ENCODE data around the gene TANK.

TANK gene

DNA sequence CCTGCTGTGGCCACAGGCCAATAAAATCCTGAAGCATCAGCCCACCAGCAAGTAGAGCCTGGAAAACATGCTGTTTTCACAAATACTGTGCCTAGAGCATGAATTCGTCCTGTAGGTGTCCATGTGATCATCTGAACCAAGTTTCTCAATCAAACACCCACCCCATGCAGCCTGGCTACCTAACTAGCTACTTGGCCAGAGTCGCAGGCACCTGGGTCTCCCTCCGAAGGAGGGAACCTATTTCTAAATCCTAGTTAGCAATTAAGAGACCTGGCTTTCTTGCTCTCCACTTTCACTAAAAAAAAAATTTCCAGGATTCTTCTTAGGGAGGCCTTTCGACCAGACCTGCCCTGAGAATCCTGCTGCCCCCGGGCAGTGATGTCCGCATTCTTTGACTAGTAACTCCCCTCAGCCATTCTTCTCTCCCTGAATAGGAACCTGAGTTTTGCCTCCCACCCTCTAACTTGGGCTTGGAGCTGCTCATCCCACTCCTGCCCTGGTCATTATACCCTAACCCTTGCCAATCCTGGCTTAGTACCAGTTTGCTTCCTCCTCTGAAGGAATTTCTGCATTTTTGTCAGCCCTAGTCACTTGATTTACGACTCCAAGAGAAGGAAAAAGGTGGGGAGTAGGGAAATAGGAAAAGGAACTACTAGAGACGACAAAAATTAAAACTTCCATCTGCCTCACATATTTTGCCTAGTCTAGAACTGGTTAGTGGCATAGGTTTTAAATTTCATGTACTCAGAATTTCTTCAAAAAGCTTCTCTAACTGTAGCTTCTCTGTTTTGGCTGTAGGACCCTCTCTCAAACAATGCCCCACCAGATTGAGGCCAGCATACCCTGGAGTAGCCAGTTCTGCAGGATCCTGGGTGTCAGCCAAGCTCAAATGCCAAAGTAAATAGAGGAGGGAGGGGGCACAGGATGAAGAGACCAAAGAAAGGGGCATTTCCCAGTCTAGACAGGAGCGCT, 25.4 kb upstream of the TANK start:
- no peak for DNase-seq (ENCODE audit: low read depth)

DNA sequence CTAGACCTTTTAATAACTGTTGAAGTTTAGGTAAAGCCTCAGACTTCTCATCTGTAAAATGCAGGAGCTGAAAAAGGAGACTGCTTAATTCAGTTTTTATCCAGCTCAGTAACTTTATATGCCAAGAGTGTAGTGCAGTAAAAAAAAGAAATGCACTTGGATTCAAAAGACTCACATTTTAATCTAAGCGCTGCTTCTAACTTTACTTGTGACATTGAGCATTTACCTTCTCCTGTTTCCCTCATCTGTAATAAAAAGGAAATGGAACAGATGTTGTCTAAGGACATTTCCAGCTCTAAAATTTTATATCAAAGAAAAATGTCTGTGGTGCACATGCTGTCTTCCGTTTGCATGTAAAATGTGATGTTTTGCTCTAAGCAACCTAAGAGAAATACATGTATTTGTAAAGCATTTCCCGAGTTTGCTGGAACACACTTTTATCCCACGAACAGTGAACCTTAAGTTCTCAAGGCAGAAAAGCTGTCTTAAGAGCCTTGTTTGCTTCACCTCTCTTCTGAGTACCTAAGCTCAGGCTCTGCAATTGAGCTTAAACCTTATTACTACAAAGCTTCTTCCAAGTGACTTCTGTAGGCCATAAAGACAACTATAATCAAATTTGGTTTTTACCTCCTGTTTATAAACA, 24.2 kb upstream of the TANK start:
- no peak for DNase-seq (ENCODE audit: low read depth)

DNA sequence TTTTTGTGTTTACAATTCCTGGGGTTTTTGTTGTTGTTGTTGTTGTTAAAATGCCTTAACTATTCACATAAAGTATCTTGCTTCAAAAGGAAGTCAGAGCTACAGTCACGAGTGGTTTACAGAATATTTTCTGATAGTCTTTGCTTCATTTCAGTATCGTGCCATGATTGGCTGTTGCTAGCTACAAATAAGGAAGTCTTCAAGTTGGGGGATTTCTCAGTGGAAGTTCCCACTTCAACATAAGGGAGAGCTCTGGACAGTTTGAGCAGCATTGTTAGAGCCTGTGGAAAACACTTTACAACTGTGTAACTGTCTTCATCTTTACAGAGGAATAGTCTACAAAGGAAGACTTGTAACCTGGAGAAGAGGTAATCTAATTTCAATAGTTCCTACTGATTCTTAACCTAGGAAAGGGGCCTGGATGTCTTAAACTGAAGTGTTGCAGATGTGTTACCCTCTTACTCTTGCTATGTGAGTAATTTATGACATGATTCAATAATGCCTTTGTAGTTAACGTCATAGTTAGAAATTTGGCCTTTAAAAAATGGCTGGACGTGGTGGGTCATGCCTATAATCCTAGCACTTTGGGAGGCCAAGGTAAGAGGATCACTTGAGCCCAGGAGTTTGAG, 23.4 kb upstream of the TANK start:
- no peak for DNase-seq (ENCODE audit: low read depth)

DNA sequence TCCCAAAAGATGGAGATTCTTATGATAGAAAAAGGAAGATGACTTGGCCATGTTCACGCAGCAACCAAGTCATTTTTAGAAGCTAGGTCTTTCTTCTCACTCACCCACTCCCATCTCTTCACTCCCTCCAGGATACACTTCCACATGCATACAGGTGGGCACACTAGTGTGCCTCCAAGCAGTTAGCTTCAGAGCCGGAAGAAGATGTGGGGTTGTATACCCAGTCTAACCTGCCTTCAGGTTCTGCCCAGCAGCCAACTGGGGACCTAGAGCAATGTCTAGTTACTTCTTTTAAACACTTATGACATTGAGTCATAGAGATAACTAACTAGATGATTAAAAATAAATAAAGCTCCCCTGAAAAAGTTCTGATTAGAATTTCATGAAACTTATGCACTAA, 21.8 kb upstream of the TANK start:
- no peak for DNase-seq (ENCODE audit: low read depth)

DNA sequence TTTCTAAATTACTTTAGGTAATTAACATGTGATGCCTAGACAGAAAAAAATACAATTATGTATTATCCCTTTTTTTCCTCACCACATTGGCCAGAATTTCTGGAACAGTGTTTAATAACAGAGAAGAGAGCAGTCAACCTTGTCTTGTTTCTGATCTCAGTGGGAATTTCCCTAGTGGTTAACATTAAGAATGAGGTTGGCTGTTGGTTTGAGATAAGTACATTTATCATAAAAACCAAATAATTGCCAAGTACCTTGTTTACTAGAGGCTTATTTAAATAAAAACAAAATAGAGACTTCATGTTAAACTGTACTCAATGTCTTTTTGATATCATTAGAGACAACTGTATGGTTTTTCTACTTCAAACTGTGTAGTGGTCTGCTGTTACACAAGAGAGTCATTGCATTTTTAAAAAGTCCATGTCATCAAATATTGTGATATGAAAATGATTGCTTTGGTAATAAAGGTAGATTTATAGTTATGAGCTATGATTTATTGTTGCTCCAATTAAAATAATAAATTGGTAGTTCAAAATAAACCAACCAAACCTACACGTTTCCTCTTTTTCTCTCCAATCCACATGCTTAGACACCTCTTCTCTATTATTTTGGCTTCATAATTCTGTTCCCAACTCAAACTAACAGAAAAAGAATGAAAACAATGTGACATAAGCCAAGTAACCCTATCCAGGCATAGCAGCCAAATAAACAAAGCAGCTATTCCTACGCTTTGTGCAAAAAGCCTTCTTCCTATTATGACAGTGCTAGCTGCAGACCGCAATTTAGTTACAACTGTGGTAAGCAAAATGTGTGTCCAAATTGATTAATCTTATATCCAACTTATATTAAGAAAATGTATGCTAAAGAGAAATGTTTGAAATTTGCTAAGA, 20.9 kb upstream of the TANK start:
- no peak for DNase-seq (ENCODE audit: low read depth)

DNA sequence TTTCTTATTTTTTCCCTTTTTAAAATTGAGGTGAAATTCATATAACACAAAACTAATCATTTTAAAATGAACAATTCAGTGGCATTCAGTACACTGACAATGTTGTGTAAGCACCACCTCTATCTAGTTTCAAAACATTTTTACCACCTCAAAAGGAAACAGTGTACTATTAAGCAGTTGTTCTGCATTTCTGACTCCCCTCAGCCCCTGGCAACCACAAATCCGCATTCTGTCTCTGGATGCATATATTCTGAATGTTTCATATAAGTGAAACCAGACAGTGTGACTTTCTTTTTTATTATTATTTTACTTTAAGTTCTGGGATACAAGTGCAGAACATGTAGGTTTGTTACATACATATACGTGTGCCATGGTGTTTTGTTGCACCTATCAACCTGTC, 19.2 kb upstream of the TANK start:
- DNase-seq (ENCODE audit: low read depth) = no peak

DNA sequence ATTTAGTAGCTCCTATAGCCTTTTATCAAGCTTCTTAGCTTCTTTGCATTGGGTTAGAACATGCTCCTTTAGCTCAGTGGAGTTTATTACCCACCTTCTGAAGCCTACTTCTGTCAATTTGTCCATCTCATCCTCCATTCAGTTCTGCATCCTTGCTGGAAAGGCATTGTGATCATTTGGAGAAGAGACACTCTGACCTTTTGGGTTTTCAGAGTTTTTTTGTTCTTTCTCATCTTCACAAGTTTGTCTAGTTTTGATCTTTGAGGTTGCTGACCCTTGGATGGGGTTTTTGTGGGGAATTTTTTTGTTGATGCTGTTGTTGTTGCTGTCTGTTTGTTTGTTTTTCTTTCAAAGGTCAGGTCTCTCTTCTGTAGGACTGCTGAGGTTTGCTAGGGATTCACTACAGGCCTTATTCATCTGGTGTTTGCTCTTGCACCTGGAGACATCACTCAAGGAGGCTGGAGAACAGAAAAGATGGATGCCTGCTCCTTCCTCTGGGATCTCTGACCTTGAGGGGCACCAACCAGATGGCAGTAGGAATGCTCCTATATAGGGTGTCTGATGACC, 13.9 kb upstream of the TANK start:
- DNase-seq (ENCODE audit: low read depth) = no peak

DNA sequence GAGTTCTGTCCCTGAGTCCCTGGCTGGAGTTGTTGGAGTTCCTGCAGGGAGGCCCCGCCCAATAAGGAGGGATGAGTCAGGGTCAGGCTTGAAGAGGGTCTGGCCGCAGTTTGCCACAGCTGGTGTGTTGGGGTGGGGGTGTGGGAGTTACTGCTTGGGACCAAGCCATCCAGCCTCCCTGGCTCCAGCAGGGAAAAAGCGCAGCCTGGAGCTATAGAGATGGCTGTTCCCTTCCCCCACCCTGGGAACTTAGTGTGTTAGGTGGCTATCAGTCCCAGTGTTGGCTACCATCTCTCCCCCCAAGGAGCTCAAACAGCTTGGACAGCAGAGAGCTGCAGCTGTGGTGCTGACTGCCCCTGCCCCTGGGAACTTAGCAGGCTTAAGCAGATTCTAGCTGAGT, 13.2 kb upstream of the TANK start:
- no peak for DNase-seq (ENCODE audit: low read depth)

DNA sequence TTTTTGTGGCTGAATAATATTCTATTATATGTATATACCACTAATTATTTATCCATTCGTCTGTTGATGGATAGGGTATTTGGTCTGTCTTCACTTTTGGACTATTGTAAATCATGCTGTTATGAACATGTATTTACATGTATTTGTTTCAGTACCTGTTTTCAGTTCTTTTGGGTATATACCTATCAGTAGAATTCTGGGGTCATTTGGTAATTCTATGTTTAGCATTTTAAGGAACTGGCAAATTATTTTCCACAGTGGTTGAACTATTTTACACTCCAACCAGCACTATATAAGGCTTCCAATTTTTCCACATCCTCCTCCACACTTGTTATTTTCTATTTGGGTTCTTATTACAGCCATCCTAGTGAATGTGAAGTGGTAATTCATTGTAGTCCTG, 12.4 kb upstream of the TANK start:
- no peak for DNase-seq (ENCODE audit: low read depth)

DNA sequence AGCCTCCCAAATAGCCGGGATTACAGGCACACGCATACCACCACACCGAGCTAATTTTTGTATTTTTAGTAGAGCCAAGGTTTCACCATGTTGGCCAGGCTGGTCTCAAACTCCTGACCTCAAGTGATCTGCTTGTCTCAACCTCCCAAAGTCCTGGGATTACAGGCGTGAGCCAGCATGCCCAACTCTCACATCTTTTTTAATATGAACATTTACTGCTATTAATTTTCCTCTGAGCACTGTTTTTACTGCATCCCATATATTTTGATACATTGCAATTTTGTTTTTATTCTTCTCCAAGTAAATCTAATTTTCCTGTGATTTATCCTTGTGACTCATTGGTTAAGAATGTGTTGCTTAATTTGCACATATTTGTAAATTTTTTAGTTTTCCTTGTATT, 9.5 kb upstream of the TANK start:
- DNase-seq (ENCODE audit: low read depth) = no peak

DNA sequence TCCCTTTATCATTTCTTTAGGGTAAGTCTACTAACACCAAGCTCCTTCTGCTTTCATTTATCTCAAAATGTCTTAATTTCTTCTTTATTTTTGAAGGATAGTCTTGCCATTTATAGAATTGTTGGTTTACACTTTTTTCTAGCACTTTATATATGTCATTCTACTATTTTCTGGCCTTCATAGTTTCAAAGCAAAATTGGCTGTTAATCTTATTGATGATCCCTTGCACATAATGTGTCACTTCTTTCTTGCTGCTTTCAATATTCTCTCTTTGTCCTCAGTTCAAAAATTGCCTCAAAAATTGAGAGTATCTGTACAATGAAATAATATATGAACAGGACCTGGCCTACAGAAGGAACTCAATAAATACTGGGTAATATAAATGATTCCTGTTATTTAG, 7.9 kb upstream of the TANK start:
- DNase-seq (ENCODE audit: low read depth) = no peak

DNA sequence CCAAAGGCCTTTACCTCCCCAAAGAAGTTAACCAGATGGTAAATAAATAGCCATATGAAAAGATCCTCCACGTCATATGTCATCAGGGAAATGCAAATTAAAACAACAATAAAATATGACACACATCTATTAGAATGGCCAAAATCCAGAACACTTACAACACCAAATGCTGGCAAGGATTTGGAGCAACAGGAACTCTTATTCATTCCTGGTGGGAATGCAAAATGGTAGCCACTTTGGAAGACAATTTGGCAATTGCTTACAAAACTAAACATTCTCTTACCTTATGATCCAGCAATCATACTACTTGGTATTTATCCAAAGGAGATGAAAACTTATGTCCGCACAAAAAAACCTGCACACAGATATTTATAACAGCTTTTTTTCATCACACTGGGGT, 1.3 kb upstream of the TANK start:
- no peak for DNase-seq (ENCODE audit: low read depth)

DNA sequence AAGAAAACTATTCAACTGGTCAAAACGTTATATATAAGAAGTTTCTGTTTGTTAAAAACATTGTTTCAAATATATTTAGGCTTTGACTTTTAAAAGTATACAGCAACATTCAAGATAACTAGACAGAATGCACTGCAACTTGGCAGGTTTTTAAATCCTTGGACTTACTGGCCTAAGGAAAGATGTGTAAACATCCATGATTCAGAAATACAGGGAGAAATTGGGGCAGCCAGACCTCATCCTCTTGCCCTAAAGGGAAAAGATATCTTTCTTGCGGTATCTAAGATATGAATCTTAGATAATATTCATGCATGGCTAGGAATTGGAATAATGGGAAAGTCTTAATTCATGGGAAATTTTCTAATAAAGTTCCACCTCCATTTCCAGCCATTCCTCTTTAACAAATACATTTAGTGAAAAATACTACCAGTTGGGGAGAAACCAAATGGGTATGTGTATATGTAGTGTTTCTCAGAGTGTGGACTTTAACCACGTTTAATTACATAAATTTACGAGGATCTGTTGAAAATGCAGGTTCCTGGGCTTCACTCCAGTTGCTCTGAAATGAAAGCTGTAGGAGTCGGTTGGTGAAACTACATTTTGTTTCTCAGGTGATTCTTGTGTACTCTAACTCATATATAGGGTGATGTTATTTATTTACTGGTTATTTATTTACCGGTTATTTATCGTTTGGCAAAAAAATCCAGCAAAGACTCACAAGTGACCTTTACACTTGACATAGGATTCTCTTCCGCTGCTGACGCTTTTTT, 587 bp upstream of the TANK start:
- DNase-seq (ENCODE audit: low read depth) = no peak

DNA sequence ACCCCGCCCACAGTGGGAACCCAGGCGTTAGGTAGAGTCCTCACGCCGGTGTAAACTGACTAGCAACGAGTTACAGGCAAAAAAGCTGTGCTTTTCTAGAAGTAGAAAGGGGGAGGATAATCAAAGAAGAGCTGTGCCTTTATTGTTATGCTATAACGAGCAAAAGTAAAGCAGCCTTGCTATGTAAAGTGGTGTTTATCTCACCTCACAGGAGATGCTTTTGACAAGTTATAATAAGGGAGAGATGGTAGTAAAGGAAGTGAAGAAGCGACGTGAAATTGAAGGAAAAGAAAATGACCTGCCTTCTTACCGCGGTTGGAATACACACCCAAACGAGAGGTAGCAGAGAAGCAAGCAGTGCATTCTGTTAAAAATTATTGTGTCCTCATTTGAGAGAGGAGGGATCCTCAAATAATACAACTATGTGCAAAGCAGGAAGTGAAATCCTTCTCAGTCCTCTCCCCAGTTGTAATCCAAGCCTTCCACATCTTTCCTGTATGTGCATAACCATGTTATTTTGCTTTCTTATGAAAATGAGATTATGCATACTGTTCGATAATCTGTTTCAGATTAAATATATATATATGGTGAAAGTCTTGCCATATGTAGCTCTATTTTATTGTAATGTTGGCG, 962 bp downstream of the TANK start:
- no peak for DNase-seq (ENCODE audit: low read depth)

DNA sequence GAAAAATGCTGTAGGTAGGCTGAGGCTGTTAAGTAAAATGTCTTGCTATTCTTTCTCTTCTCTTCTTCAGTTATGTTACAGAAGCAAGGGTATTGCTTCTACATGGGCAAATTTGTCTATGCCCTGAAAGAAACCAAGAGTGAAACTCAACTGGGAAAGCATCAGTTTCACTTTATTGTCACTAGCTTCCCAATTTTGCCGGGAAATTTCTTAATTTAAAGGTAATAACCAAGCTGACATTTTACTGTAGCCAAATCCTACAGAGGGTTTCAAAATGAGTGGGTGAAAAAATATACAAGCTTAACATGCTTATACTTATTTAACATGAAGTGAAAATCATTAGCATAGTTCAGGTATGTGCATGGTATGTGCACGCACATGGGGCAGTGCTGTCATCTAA, 3.2 kb downstream of the TANK start:
- no peak for DNase-seq (ENCODE audit: low read depth)

DNA sequence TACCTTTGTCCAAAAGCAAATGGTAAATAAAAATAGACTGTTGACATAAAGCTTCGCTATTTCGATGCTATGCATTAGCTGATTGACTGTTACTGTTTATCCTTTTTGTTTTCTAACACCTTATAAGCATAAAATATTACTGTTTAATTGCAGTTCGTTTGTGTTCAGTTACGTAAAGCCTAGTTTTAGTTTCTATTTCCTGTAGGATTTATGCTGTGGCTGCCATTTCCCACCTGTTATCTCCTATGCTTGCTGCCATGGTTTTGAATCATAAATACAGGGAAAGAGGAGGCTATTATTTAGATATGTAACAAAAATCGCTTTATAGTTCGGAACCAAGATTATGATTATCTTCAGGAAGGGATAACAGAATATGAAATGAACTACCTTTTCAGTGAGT, 3.9 kb downstream of the TANK start:
- DNase-seq (ENCODE audit: low read depth) = no peak

DNA sequence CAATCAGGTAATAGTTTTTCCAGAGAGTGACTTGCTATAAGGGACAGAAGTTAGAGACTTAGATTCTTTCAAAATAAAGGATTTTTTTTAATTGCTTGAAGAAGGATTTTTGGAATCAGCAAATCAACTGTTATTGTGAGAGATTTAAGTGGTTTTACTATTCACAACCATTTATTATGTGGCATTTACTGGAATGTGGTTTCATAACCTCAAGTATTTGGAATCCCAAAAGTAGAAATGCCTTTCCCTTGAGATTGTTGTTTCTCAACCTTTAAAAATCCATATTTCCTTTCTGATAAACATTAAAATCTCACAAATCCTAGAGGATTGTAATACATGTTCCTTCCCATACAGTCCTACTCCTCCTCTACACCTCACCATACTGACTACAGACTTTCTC, 5.0 kb downstream of the TANK start:
- peak; percentile 64 for DNase-seq (ENCODE audit: low read depth)

DNA sequence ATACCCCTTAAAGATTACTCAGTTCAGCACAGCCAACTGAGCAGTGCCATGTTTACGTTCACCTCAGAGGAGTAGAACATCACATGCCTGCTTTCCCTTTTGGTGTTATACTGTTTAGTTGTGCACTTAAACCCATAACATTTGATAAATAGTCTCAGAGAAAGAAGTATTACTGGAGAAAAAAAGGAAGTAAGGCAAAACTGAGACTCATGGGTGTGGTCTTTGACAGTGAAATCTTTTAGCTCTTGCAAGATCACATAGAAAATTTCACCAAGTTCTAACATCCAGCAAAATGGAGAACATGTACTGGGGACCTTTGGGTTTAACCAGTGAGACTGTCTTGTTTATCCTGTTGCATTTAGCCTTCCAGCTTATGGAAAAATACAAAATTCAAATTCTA, 5.6 kb downstream of the TANK start:
- no peak for DNase-seq (ENCODE audit: low read depth)

DNA sequence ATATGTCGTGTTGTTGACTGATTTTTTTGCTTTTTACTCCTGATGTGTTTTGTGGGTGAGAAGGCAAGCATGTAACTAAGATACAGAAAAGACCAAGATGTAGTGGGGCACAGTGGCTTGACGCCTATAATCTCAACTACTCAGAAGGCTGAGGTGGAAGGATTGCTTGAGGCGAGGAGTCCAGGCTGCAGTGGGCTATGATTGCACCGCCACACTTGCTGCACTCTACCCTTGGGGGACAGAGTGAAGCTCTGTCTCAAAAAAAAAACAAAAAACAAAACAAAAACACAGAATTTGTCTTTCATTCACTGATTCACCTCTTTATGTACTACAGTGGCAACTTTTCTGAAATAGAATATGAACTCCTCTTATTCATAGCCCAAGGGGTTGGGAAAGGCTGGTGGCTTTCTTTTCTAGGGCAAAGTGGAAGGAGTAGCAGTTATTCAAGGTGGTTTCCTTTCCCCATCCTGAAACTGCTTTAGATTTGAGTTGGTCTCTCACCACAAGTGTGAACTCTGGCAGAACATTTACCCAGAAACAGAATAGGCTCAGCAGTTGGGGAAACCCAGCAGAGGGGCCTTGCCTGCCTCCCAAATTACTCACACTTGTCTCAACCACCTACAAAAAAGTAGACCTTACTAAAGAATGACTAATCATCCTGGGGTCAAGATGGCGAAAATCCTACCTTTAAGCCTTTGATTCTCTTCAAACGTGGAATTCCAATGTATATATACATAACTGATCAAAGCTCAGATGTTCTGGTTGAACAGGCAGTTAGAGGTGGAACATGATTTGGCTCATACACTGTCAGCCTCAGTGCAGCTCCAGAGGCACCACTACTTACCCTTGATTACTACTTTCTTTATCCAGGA, 6.5 kb downstream of the TANK start:
- no peak for DNase-seq (ENCODE audit: low read depth)

DNA sequence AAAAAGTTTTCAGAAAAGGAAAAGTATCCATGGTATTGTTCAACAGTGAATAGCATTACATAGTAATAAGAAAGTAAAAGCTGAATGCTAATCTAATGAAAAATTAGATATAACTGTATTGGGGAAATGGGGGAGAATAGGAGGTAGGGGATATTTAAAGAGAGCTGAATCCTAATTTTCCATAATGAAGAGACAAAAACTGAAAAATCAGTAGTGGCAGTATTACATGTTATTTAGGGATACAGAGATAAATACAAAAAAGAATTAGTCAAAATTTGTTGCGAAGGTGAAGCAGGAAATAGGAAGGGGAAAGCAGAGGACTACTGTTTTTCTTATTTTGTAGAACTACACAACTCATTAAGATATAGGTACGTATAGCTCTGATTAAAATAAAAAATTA, 9.1 kb downstream of the TANK start:
- no peak for DNase-seq (ENCODE audit: low read depth)

All from HS-5 (cell line).